HG03280 (cell line): ENCODE measurements around the gene SLC22A31.

Experiments used
- ATAC-seq: cut with Tn5 transposase; IDR thresholded peaks from one replicate; pipeline ENCODE4 v1.9.1; 2021; ENCODE audit warnings: mild to moderate bottlenecking, moderate library complexity; ENCODE audit not compliant: unreplicated experiment

SLC22A31 gene

GRCh38 chr16:89217138-89217387 is 16.7 kb upstream of the SLC22A31 start:
- ATAC-seq, result no peak

- ATAC-seq, result no peak
Observed at GRCh38 chr16:89216315-89217137, 16.2 kb upstream of the SLC22A31 start.

GRCh38 chr16:89210904-89211515 is 10.7 kb upstream of the SLC22A31 start:
- ATAC-seq, result no peak

- ATAC-seq, result no peak
Observed at GRCh38 chr16:89210165-89210903, 10.0 kb upstream of the SLC22A31 start.

GRCh38 chr16:89209522-89210044 is 9.2 kb upstream of the SLC22A31 start:
- no peak for ATAC-seq

GRCh38 chr16:89207993-89208392 is 7.7 kb upstream of the SLC22A31 start:
- no peak for ATAC-seq

GRCh38 chr16:89202422-89203215 is 2.3 kb upstream of the SLC22A31 start:
- no peak for ATAC-seq

- no peak for ATAC-seq
Observed at GRCh38 chr16:89201439-89202377, 1.4 kb upstream of the SLC22A31 start.

- ATAC-seq, result no peak
Observed at GRCh38 chr16:89200850-89201411, 594 bp upstream of the SLC22A31 start.

GRCh38 chr16:89199241-89200123 is 855 bp downstream of the SLC22A31 start:
- no peak for ATAC-seq

- no peak for ATAC-seq
Observed at GRCh38 chr16:89198417-89199240, 1.7 kb downstream of the SLC22A31 start.

GRCh38 chr16:89197633-89198416 is 2.5 kb downstream of the SLC22A31 start:
- no peak for ATAC-seq

GRCh38 chr16:89197033-89197632 is 3.2 kb downstream of the SLC22A31 start:
- ATAC-seq, result no peak

- ATAC-seq, result no peak
Observed at GRCh38 chr16:89195521-89196171, 4.7 kb downstream of the SLC22A31 start.

GRCh38 chr16:89194340-89195311 is 5.7 kb downstream of the SLC22A31 start:
- ATAC-seq, result no peak
